Measurements from ENCODE around the gene CFAP251.
"Not testable (repeated sequence)": the region's sequence is repeated elsewhere in the genome, so short reads cannot be mapped to it uniquely, and the experiment has no call there.

The CFAP251 gene

DNA sequence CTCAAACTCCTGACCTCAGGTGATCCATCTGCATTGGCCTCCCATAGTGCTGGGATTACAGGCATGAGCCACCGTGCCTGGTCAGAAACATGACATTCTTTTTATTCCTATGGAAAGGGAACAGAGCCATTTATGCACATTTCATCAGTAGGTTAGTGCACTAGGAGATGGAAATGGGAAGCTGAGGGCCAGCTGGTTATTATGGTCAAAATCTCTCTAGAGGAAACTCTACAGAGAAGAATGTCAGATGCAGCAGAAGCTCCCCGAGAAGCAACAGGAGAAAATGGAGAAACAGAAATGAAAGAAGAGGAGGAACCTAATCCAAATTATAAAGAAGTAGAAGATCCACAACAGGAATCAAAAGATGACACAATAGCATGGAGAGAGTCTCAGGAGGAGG, 2.7 kb downstream of the CFAP251 start:
- H3K36me3 ChIP-seq (ENCODE audit: low read depth): peaks cover 22% of the 10 kb centered on the region
- TF ChIP-seq, protein P1, sequence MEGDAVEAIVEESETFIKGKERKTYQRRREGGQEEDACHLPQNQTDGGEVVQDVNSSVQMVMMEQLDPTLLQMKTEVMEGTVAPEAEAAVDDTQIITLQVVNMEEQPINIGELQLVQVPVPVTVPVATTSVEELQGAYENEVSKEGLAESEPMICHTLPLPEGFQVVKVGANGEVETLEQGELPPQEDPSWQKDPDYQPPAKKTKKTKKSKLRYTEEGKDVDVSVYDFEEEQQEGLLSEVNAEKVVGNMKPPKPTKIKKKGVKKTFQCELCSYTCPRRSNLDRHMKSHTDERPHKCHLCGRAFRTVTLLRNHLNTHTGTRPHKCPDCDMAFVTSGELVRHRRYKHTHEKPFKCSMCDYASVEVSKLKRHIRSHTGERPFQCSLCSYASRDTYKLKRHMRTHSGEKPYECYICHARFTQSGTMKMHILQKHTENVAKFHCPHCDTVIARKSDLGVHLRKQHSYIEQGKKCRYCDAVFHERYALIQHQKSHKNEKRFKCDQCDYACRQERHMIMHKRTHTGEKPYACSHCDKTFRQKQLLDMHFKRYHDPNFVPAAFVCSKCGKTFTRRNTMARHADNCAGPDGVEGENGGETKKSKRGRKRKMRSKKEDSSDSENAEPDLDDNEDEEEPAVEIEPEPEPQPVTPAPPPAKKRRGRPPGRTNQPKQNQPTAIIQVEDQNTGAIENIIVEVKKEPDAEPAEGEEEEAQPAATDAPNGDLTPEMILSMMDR (IDR thresholded peaks at IDR 0.05; ENCODE audit: poor library complexity, severe bottlenecking): no peak
- H3K9me3 ChIP-seq (ENCODE audit: severe bottlenecking): no peaks in the 10 kb centered on the region
- H3K27me3 ChIP-seq (ENCODE audit: insufficient read depth, poor library complexity, severe bottlenecking): no peaks in the 10 kb centered on the region
- H3K4me3 ChIP-seq (ENCODE audit: severe bottlenecking): no peak overlapping the region
- peaks cover 11% of the 10 kb centered on the region for H3K4me1 ChIP-seq (ENCODE audit: insufficient read depth, poor library complexity, severe bottlenecking)
- peak overlapping the region; percentile 1 for H3K27ac ChIP-seq (ENCODE audit: poor library complexity, severe bottlenecking)
- no peak for ATAC-seq (ENCODE audit: low read depth)
- DNase-seq (ENCODE audit: low spot score): no peak

DNA sequence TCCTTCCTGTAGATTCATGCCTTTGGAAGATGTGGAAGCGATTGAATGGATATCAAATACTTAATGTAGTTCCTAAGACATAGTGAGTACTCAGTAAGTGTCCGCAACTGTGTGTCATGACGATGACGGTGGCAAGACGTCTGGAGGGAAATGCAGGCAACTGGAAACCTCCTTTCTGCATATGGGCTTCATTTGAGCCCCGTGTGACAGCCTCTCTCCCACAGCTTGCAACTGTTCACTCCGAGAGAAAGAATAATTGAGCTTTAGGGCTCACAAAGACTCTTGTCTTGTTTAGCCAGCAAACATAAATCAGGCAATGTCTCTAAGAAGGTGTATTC, 6.9 kb downstream of the CFAP251 start:
- ATAC-seq (ENCODE audit: low read depth): no peak
- H3K27ac ChIP-seq (ENCODE audit: poor library complexity, severe bottlenecking): peak overlapping the region; percentile 90
- H3K36me3 ChIP-seq (ENCODE audit: low read depth): no peaks in the 10 kb centered on the region
- no peak overlapping the region for H3K4me3 ChIP-seq (ENCODE audit: severe bottlenecking)
- H3K9me3 ChIP-seq (ENCODE audit: severe bottlenecking): no peaks in the 10 kb centered on the region
- TF ChIP-seq, protein P1 (IDR thresholded peaks at IDR 0.05; ENCODE audit: poor library complexity, severe bottlenecking): no peak
- DNase-seq (ENCODE audit: low spot score): no peak
- H3K4me1 ChIP-seq (ENCODE audit: insufficient read depth, poor library complexity, severe bottlenecking): peaks cover 14% of the 10 kb centered on the region
- no peaks in the 10 kb centered on the region for H3K27me3 ChIP-seq (ENCODE audit: insufficient read depth, poor library complexity, severe bottlenecking)

DNA sequence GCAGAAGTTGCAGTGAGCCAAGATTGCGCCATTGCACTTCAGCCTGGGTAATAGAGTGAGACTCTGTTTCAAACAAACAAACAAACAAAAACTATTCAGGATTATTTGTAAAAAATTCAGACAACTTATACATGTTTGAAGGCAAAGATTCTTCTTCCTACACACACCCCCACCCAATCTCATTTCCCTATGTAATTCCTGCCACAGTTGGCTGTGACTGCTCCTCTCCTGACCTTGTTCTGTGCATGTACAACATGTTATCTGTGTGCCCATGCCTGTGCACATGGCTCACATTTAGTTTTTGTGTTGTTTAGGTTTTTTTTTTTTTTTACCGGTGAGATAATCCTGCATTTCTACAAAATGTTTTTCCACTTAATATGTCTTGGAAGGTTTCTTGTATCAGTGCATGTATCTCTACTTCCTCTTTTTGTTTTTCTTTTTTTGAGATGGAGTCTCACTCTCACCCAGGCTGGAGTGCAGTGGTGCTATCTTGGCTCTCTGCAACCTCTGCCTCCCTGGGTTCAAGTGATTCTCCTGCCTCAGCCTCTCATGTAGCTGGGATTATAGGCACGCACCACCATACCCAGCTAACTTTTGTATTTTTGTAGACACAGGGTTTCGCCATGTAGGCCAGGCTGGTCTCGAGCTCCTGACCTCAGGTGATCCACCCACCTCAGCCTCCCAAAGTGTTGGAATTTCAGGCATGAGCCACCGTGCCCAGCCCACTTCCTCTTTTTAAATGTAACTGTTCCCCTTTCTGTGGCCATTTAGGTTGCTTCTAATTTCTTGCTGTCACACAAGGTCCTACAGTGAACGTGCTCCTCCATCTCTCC, 8.7 kb downstream of the CFAP251 start:
- Histone ChIP-seq H3K36me3 (ENCODE audit: low read depth) (no peaks in the 10 kb centered on the region), H3K4me1 (ENCODE audit: insufficient read depth, poor library complexity, severe bottlenecking) (peaks cover 14% of the 10 kb centered on the region), H3K27ac (ENCODE audit: poor library complexity, severe bottlenecking) (peak overlapping the region; percentile 90), H3K27me3 (ENCODE audit: insufficient read depth, poor library complexity, severe bottlenecking) (no peaks in the 10 kb centered on the region), H3K4me3 (ENCODE audit: severe bottlenecking) (no peak overlapping the region), H3K9me3 (ENCODE audit: severe bottlenecking) (no peaks in the 10 kb centered on the region)
- TF ChIP-seq, protein P1 (IDR thresholded peaks at IDR 0.05; ENCODE audit: poor library complexity, severe bottlenecking): no peak
- no peak for DNase-seq (ENCODE audit: low spot score)
- no peak for ATAC-seq (ENCODE audit: low read depth)

DNA sequence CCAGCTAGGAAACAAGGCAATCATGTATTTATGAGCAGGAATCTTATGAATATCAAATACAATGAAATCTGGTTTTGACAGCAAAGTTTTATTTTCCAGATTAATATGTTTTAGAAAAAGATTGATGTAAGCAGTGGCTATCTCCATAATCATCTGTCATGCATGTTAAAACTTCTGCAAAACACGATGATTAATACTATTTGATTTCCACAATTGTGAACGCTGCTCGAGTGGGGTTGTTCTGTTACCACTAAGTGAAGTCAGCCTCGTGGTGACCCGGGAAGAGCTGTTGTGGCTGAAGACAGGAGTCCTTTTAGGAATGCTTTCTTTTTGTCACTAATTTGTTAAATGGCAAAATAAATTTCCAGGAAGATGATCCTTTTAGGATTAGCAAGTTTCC, 9.4 kb downstream of the CFAP251 start:
- Histone ChIP-seq H3K4me3 (ENCODE audit: severe bottlenecking) (no peak overlapping the region), H3K36me3 (ENCODE audit: low read depth) (no peaks in the 10 kb centered on the region), H3K27ac (ENCODE audit: poor library complexity, severe bottlenecking) (peak overlapping the region; percentile 90), H3K27me3 (ENCODE audit: insufficient read depth, poor library complexity, severe bottlenecking) (no peaks in the 10 kb centered on the region), H3K4me1 (ENCODE audit: insufficient read depth, poor library complexity, severe bottlenecking) (peaks cover 14% of the 10 kb centered on the region), H3K9me3 (ENCODE audit: severe bottlenecking) (no peaks in the 10 kb centered on the region)
- DNase-seq (ENCODE audit: low spot score) (no peak), ATAC-seq (ENCODE audit: low read depth) (no peak)
- TF ChIP-seq, protein P1 (IDR thresholded peaks at IDR 0.05; ENCODE audit: poor library complexity, severe bottlenecking): no peak

DNA sequence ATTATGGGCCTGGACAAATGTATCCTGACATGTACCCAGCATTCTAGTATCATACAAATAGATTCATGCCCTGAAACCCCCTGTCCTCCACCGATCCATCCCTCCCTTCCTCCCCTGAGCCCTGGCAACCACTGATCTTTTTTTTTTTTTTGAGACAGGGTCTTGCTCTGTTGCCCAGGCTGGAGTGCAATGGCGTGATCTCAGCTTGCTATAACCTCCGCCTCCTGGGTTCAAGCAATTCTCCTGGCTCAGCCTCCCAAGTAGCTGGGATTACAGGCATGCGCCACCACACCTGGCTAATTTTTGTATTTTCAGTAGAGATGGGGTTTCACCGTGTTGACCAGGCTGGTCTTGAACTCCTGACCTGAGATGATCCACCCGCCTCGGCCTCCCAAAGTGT, 11.2 kb downstream of the CFAP251 start:
- not testable (repeated sequence) for H3K27ac ChIP-seq (ENCODE audit: poor library complexity, severe bottlenecking); H3K36me3 ChIP-seq (ENCODE audit: low read depth); H3K4me3 ChIP-seq (ENCODE audit: severe bottlenecking); ATAC-seq (ENCODE audit: low read depth); DNase-seq (ENCODE audit: low spot score); H3K9me3 ChIP-seq (ENCODE audit: severe bottlenecking); H3K27me3 ChIP-seq (ENCODE audit: insufficient read depth, poor library complexity, severe bottlenecking)
- H3K4me1 ChIP-seq (ENCODE audit: insufficient read depth, poor library complexity, severe bottlenecking): peaks cover 14% of the 10 kb centered on the region
